SK-N-SH treated with all-trans-retinoic acid at 6 μM for 48 hours (cell line): ENCODE measurements around the gene MS4A18.

ENCODE experiments used
- ATAC-seq: fragments of 200-7000 bp; cut with Tn5 transposase; 3 replicates; pipeline ENCODE4 v1.9.1; 2020; ENCODE audit warnings: mild to moderate bottlenecking, moderate library complexity
- ARNTL ChIP-seq: fragments of 450-650 bp; formaldehyde crosslinking; IDR thresholded peaks from 2 replicates; pipeline ENCODE4 v1.5.0; 2020; ENCODE audit warnings: low read depth, mild to moderate bottlenecking, moderate library complexity, borderline replicate concordance
- BACH2 ChIP-seq: fragments of 250-450 bp; sonication (Bioruptor Pico); IDR thresholded peaks from 2 replicates; pipeline ENCODE4 v1.9.0; 2021; ENCODE audit warnings: mild to moderate bottlenecking, borderline replicate concordance
- CREB5 ChIP-seq: fragments of 250-450 bp; sonication (Bioruptor Pico); IDR thresholded peaks from 2 replicates; pipeline ENCODE4 v1.5.1; 2020; ENCODE audit warnings: low read depth, mild to moderate bottlenecking, moderate library complexity
- CSDC2 ChIP-seq: fragments of 250-450 bp; sonication (Bioruptor Pico); IDR thresholded peaks from 2 replicates; pipeline ENCODE4 v1.5.0; 2020; ENCODE audit warnings: mild to moderate bottlenecking, moderate library complexity
- CSRNP3 ChIP-seq: fragments of 250-450 bp; sonication (Bioruptor Pico); IDR thresholded peaks from 2 replicates; pipeline ENCODE4 v1.5.1; 2021; ENCODE audit warnings: mild to moderate bottlenecking, moderate library complexity
- GLIS3 ChIP-seq: fragments of 250-450 bp; sonication (Bioruptor Pico); IDR thresholded peaks from 2 replicates; pipeline ENCODE4 v1.5.0; 2020; ENCODE audit warnings: mild to moderate bottlenecking, moderate library complexity
- ISL1 ChIP-seq: fragments of 250-450 bp; sonication (Bioruptor Pico); IDR thresholded peaks from 2 replicates; pipeline ENCODE4 v2.1.2; 2022; ENCODE audit warnings: mild to moderate bottlenecking, moderate library complexity
- OSR1 ChIP-seq: fragments of 250-450 bp; sonication (Bioruptor Pico); IDR thresholded peaks from 2 replicates; pipeline ENCODE4 v1.8.0; 2022; ENCODE audit warnings: moderate library complexity, mild to moderate bottlenecking, inconsistent platforms
- POU6F1 ChIP-seq: fragments of 250-450 bp; sonication (Bioruptor Pico); IDR thresholded peaks from 2 replicates; pipeline ENCODE4 v1.8.0; 2021; ENCODE audit warnings: low read depth, mild to moderate bottlenecking, moderate library complexity, borderline replicate concordance
- PPARA ChIP-seq: fragments of 250-450 bp; sonication (Bioruptor Pico); IDR thresholded peaks from 2 replicates; pipeline ENCODE4 v1.5.0; 2020; ENCODE audit warnings: mild to moderate bottlenecking, borderline replicate concordance
- RARB ChIP-seq: fragments of 250-450 bp; sonication (Bioruptor Pico); IDR thresholded peaks from 2 replicates; pipeline ENCODE4 v1.8.0; 2021; ENCODE audit warnings: mild to moderate bottlenecking, moderate library complexity
- SNAI2 ChIP-seq: fragments of 250-450 bp; sonication (Bioruptor Pico); IDR thresholded peaks from 2 replicates; pipeline ENCODE4 v1.5.0; 2020; ENCODE audit warnings: mild to moderate bottlenecking, moderate library complexity
- TOX ChIP-seq: fragments of 250-450 bp; sonication (Bioruptor Pico); IDR thresholded peaks from 2 replicates; pipeline ENCODE4 v1.8.0; 2021; ENCODE audit warnings: mild to moderate bottlenecking, moderate library complexity, borderline replicate concordance
- TSHZ2 ChIP-seq: fragments of 250-450 bp; sonication (Bioruptor Pico); IDR thresholded peaks from 2 replicates; pipeline ENCODE4 v1.5.0; 2020; ENCODE audit warnings: mild to moderate bottlenecking, moderate library complexity
- ZC3H10 ChIP-seq: fragments of 250-450 bp; sonication (Bioruptor Pico); IDR thresholded peaks from 2 replicates; pipeline ENCODE4 v1.5.1; 2021; ENCODE audit warnings: mild to moderate bottlenecking, moderate library complexity
- ZFP3 ChIP-seq: fragments of 250-450 bp; sonication (Bioruptor Pico); IDR thresholded peaks from 2 replicates; pipeline ENCODE4 v1.5.0; 2020; ENCODE audit warnings: mild to moderate bottlenecking, moderate library complexity
- ZFP30 ChIP-seq: fragments of 450-650 bp; formaldehyde crosslinking; IDR thresholded peaks from 2 replicates; pipeline ENCODE4 v1.5.0; 2022; ENCODE audit warnings: mild to moderate bottlenecking, moderate library complexity
- ZNF565 ChIP-seq: fragments of 450-650 bp; formaldehyde crosslinking; conservative IDR thresholded peaks from 2 replicates; pipeline ENCODE4 v1.5.0; 2020; ENCODE audit warnings: low read depth, mild to moderate bottlenecking, moderate library complexity
- ZNF70 ChIP-seq: fragments of 450-650 bp; formaldehyde crosslinking; IDR thresholded peaks from 2 replicates; pipeline ENCODE4 v1.5.0; 2020; ENCODE audit warnings: mild to moderate bottlenecking, moderate library complexity
- ZNF8 ChIP-seq: fragments of 450-650 bp; formaldehyde crosslinking; IDR thresholded peaks from 2 replicates; pipeline ENCODE4 v1.5.0; 2020; ENCODE audit warnings: mild to moderate bottlenecking, moderate library complexity

The MS4A18 gene

GRCh38 chr11:60734279-60734678, 9.8 kb downstream of the MS4A18 start:
- TF ChIP-seq ZNF565 (no peak), ZFP30 (CRISPR knock-in tag) (no peak), CSDC2 (no peak), ZNF8 (CRISPR knock-in tag) (no peak), ARNTL (CRISPR knock-in tag) (no peak), TSHZ2 (CRISPR knock-in tag) (no peak), SNAI2 (CRISPR knock-in tag) (no peak), RARB (no peak), CREB5 (CRISPR knock-in tag) (no peak), ZC3H10 (no peak), OSR1 (no peak)
- no peak for ATAC-seq

- TF ChIP-seq POU6F1 (no peak), SNAI2 (CRISPR knock-in tag) (no peak), ZFP30 (CRISPR knock-in tag) (no peak), RARB (no peak), ZFP3 (CRISPR knock-in tag) (no peak), GLIS3 (CRISPR knock-in tag) (no peak), ZNF8 (CRISPR knock-in tag) (no peak), PPARA (no peak), BACH2 (CRISPR knock-in tag) (no peak), ZC3H10 (no peak), ISL1 (CRISPR knock-in tag) (no peak), CSRNP3 (no peak), ZNF70 (CRISPR knock-in tag) (no peak), ZNF565 (no peak)
- no peak for ATAC-seq
These were observed 14.6 kb downstream of the MS4A18 start for GRCh38 chr11:60739114-60739513.

- TF ChIP-seq SNAI2 (CRISPR knock-in tag) (no peak), GLIS3 (CRISPR knock-in tag) (no peak), ISL1 (CRISPR knock-in tag) (no peak), ZNF8 (CRISPR knock-in tag) (no peak), RARB (no peak), ZC3H10 (no peak), PPARA (no peak), TSHZ2 (CRISPR knock-in tag) (no peak), ZNF565 (no peak), CSDC2 (no peak), BACH2 (CRISPR knock-in tag) (no peak), ZNF70 (CRISPR knock-in tag) (no peak), CSRNP3 (no peak), TOX (CRISPR knock-in tag) (no peak), OSR1 (no peak), CREB5 (CRISPR knock-in tag) (no peak)
- TF ChIP-seq, all 23 proteins: peak for 0
- no peak for ATAC-seq
These were observed 16.1 kb downstream of the MS4A18 start for GRCh38 chr11:60740573-60740972.
